GM12875 (cell line): ENCODE data around the gene SEMA4A.

Source experiments
- H3K4me3 ChIP-seq: one replicate; pipeline ENCODE4 v1.5.1; 2011; ENCODE audit warnings: low read depth, low read length, control low read depth
- CTCF ChIP-seq: IDR thresholded peaks from 2 replicates; pipeline ENCODE4 v1.5.1; 2011; ENCODE audit warnings: low read depth, mild to moderate bottlenecking, control low read depth, inconsistent platforms, low read length, moderate library complexity, borderline replicate concordance; ENCODE audit not compliant: insufficient read depth

SEMA4A gene

GRCh38 chr1:156153362-156153761 lies at the start of gene SEMA4A:
Gene SEMA4A (plus strand): TSS chr1:156153585. CDS start chr1:156154579, 994 bp downstream.
- no peak for TF ChIP-seq CTCF
- H3K4me3 ChIP-seq: peak within 1 kb of the TSS; percentile 70

DNA sequence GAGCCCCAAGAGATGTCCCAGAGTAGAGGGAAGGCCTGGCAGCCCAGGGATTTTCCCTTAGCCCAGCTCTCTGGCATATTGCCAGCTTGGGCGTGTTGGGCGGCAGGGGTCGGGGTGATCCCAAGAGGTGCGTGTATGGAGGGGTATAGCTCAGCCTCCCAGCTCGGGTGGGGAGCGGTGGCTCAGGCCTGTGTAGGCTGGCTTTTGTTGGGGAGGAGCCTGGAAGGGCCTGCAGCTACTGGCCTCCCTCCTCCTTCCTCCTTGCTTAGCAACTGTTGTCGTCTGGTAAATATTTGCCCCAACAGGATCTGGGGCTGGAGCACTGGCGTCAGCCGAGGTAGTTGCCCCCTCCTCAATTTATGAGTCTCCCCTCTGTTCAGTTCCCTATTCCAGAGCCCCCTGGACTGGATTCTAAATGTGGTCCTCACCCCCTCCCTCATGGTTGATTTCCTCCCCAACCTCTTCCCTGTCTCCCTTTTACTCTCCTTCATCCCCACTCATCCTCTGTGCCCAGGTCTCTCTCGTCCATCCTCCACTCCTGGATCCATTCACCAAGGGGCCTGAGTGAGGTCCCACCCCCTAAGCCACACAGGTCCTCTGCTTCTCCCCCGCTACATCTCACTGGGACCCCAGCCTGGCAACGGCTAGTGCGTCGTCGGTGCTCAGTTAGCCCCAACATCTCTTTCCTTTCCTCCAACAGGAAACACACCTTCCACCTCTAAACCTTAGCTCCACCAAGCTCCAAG lies 49.1 kb upstream of the SEMA4A start:
- TF ChIP-seq CTCF: no peak
- no peak overlapping the region for H3K4me3 ChIP-seq

- H3K4me3 ChIP-seq: no peak overlapping the region
- TF ChIP-seq CTCF: no peak
Observed at GRCh38 chr1:156104861-156105832, 48.2 kb upstream of the SEMA4A start.

DNA sequence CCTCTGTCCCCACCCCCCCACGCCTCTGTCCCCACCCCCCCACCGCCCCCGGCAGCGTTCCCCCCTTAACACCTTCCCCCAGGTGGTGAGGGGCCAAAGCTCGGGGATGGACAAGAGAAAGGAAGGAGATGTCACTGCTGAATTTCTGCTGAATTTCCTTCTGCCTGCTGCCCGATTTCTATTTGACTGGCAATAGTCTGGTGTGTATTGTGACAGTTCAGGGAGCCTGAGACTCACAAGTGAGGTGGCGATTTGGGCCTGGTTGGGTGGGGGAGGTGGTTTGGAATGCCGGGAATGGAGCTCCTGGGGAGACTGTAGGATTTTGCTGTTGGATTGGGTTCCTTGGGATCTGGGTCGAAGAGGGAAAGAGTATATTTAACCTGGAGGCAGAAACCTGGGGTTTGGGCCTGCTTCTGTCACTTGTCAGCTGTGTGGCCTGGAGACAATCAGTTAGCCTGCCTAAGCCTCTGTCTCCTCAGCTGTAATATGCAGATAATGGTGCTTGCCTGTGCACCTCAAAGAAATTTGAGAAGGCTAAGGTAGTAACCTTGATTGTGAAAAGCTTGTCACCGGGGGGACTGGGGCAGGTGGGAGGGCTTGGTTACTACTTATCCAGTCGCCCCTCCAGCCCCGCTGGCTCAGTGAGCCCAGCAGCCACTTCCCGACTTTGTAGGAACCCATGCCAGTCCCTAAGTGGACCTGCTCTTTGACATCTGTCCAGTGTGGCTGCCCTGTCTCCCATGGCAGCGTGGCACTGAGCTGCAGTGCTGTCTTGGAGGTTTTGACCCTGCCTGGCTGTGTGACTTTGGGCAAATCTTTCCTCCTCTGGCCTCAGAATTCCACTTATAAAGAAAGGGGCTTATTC lies 46.5 kb upstream of the SEMA4A start:
- H3K4me3 ChIP-seq: peak overlapping the region; percentile 12
- no peak for TF ChIP-seq CTCF

- no peak for TF ChIP-seq CTCF
Observed at GRCh38 chr1:156108057-156108456, 45.3 kb upstream of the SEMA4A start.

DNA sequence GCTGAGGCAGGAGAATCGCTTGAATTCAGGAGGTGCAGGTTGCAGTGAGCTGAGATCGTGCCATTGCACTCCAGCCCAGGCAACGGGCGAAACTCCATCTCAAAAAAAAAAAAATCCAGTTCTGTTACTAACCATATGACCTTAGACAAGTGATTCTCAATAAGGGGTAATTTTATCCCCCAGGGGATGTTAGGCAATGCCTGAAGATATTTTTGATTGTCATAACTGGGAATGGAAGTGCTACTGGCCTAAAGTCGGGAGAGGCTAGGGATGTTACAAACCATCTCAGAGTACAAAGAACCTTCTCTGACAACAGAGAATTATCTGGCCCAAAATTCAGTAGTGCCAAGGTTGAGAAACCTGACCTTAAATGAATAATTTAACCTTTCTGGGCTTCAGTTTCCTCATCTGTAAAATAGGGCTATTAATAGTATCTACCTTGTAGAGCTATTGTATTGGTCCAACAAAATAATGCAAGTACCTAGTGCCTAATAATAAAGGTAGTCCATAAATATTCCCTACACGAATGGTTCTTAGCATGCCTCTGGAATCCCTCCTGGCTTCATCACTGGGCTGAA lies 44.6 kb upstream of the SEMA4A start:
- no peak overlapping the region for H3K4me3 ChIP-seq
- no peak for TF ChIP-seq CTCF

More at GRCh38 chr1:156108057-156108456, 45.3 kb upstream of the SEMA4A start:
- no peak overlapping the region for H3K4me3 ChIP-seq
